HFF-Myc (cell line): ENCODE results near the gene EDIL3.

Experiments
- DNase-seq: peaks from one replicate; pipeline ENCODE4 v3.0.0-alpha.2; 2011; ENCODE audit warnings: low read depth; ENCODE audit errors: extremely low read depth
- H3K4me3 ChIP-seq: replicated peaks from 2 replicates; pipeline ENCODE4 v1.5.1; 2011; ENCODE audit warnings: low read depth, mild to moderate bottlenecking, control low read depth, low read length
- TF ChIP-seq, protein P1 (sequence below): IDR thresholded peaks from 2 replicates; pipeline ENCODE4 v1.5.1; 2012; ENCODE audit warnings: mild to moderate bottlenecking, low read depth, low read length, control low read depth; ENCODE audit errors: missing control alignments

Gene EDIL3

DNA sequence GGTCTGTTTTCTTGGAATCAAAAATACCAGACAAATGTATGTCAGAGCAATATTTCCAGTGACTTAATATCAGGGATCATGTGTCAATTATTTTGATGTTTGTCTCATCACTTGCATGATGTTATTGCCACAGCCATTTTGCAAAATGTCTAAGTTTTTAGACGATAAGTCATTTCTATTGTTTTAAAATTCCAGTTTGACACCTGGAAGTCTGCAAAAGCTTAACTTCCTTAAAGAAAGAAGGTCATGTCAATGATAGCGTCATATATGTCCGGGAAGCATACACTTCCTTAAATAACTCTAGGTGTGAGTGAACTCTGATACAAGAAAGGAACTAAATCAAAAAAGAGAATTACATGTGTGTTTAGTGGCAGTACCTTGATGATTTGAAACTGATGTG is 259.5 kb downstream of the EDIL3 start:
- TF ChIP-seq, protein P1, sequence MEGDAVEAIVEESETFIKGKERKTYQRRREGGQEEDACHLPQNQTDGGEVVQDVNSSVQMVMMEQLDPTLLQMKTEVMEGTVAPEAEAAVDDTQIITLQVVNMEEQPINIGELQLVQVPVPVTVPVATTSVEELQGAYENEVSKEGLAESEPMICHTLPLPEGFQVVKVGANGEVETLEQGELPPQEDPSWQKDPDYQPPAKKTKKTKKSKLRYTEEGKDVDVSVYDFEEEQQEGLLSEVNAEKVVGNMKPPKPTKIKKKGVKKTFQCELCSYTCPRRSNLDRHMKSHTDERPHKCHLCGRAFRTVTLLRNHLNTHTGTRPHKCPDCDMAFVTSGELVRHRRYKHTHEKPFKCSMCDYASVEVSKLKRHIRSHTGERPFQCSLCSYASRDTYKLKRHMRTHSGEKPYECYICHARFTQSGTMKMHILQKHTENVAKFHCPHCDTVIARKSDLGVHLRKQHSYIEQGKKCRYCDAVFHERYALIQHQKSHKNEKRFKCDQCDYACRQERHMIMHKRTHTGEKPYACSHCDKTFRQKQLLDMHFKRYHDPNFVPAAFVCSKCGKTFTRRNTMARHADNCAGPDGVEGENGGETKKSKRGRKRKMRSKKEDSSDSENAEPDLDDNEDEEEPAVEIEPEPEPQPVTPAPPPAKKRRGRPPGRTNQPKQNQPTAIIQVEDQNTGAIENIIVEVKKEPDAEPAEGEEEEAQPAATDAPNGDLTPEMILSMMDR = no peak
- no peak for DNase-seq
- no peak overlapping the region for H3K4me3 ChIP-seq

DNA sequence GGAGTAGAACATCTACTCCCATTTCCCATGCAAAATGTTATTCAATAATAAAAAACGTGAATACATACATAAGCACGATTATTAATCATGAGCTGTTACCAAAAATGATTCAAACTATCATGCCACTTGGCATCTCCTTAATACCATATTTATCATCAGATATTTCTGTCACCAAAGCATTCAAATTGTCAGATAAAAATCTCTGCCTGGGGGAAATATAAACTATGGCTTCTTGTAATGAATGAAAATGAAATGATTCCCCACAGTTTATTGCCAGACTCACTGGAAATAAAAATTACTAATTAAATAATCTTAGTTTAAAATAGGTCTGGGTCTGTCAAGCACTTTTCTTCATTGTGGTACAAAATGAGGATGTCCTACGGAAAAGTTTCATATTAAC is 265.4 kb downstream of the EDIL3 start:
- TF ChIP-seq, protein P1 = no peak
- DNase-seq = no peak
- H3K4me3 ChIP-seq = no peak overlapping the region

- no peak overlapping the region for H3K4me3 ChIP-seq
- no peak for DNase-seq
- TF ChIP-seq, protein P1 = no peak
Observed at GRCh38 chr5:84118551-84118950, 266.1 kb downstream of the EDIL3 start.

GRCh38 chr5:84115727-84116126 is 269.0 kb downstream of the EDIL3 start:
- no peak overlapping the region for H3K4me3 ChIP-seq
- TF ChIP-seq, protein P1 = no peak
- DNase-seq = no peak

DNA sequence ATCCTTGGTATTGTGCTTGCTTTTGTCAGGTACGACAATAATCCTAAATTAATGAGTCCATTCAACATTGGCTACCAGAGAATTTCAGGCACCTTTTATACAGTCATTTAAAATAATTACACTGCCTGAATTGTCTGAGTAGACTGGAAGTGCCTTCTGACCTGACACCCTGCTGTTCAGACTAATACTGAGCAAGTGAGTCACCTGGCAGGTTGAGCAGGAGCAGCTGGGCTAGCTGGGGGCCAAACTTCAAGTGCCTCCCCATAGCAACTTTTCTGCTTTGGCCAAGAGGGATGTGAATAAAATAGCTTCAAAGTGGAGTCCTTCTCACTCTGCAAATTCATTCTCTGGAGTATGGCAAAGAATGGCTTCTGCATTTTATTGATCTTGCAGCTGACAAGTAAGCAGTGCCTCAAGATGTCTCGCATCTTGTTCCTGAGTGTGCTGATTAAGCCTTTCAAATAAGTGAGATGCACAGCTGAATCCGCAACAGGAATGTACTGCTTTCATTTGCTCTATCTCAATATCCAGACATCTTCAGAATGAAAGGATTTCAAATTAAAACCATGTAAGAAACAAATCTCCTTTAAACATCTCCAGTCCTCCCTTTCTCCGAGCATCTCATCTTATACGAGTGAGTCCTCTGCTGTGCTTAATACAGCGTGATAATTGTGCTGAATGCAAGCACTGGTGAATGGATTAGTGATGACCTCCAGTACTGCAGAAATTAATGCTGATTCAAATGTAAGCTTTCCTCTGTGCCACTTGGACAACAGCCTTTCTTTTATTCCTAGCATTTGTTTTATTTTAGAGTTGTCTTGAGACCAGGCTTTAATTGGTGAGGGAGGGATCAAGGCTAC is 271.2 kb downstream of the EDIL3 start:
- DNase-seq = no peak
- H3K4me3 ChIP-seq = no peak overlapping the region
- TF ChIP-seq, protein P1 = no peak

DNA sequence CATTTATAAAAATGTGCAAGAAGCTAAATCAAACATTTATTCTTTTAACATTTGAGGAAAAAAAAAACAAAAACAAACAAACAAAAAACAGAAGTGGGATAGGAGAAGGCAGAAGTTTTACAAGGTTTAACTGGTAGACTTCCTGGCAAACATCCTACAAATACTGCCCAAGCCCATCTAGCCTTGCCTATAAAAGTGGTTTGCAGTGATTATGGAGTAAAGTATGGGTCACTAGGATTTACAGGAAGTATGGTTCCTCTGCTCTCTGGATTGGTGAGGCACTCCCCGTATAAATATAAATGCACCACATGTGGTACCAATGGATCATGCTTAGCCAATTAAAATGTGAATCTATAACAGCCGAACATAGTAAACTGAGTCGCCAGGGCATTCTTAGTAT is 291.9 kb downstream of the EDIL3 start:
- no peak for DNase-seq
- TF ChIP-seq, protein P1 = no peak
- H3K4me3 ChIP-seq = no peak overlapping the region
